B cell (primary cell): ENCODE results near the gene POMT1. TPM values are rescaled to one million over a fixed set of nuclear protein-coding genes. Genes with fewer than 3 reads are reported as not detected.

Experiments
- ATAC-seq: fragments of 200-7000 bp; cut with Tn5 transposase; one replicate; pipeline ENCODE4 v1.10.0; 2021; ENCODE audit warnings: low read depth, mild to moderate bottlenecking, moderate number of reproducible peaks, moderate library complexity
- CTCF ChIA-PET: fragments of 350-600 bp; sonication (Branson Sonifier 250); formaldehyde crosslinking; loops from one replicate; lab custom pipeline; 2021; ENCODE audit warnings: antibody characterized with exemption, inconsistent platforms; lab: Charles Lee
- POLR2A ChIA-PET: fragments of 350-600 bp; sonication (Branson Sonifier 250); formaldehyde crosslinking; loops from one replicate; lab custom pipeline; 2021; ENCODE audit warnings: antibody characterized with exemption; lab: Charles Lee
- DNase-seq: peaks from one replicate; pipeline ENCODE4 v3.0.0; 2013
- H2AFZ ChIP-seq: 2 replicates; pipeline ENCODE4 v1.6.1; 2012; ENCODE audit warnings: mild to moderate bottlenecking, low read depth, low read length; ENCODE audit not compliant: insufficient read depth, poor library complexity, severe bottlenecking
- H3K27ac ChIP-seq, 2 donors: 1 replicate in 1 of 2; 2 replicates in 1 of 2; pipeline ENCODE4 v1.5.1; 2012 to 2013; ENCODE audit warnings: low read length in 2 of 2, mild to moderate bottlenecking in 2 of 2, moderate library complexity in 1 of 2
- H3K27me3 ChIP-seq, 4 experiments: fragments of 200-600 bp in 1 of 4; sonication (generic) in 1 of 4; replicated peaks in 1 of 4; 1 replicate in 2 of 4; 2 replicates in 2 of 4; pipeline versions ENCODE4 v1.6.1 to v1.7.0; 2013 to 2016; ENCODE audit warnings: low read length in 3 of 4, mild to moderate bottlenecking in 2 of 4, mixed read lengths in 1 of 4, moderate library complexity in 1 of 4; ENCODE audit not compliant: insufficient read depth in 4 of 4, control insufficient read depth in 3 of 4; ENCODE audit errors: control extremely low read depth in 1 of 4
- H3K36me3 ChIP-seq, 2 experiments: replicated peaks in 1 of 2; 1 replicate in 1 of 2; 2 replicates in 1 of 2; pipeline versions ENCODE4 v1.6.1 to v1.7.1; 2013; ENCODE audit warnings: low read length in 1 of 2; ENCODE audit not compliant: insufficient read depth in 2 of 2, control insufficient read depth in 1 of 2; ENCODE audit errors: control extremely low read depth in 1 of 2, extremely low read depth in 1 of 2
- H3K4me1 ChIP-seq, 2 donors: fragments of 200-600 bp in 1 of 2; sonication (generic) in 1 of 2; 1 replicate in 1 of 2; 2 replicates in 1 of 2; pipeline versions ENCODE4 v1.5.1 to v1.6.1; 2013 to 2017; ENCODE audit warnings: low read length in 2 of 2; ENCODE audit not compliant: control insufficient read depth in 2 of 2, insufficient read depth in 2 of 2
- H3K4me2 ChIP-seq: replicated peaks from 2 replicates; pipeline ENCODE3; 2012; ENCODE audit warnings: mild to moderate bottlenecking, low read depth, low read length; ENCODE audit not compliant: poor library complexity, severe bottlenecking
- H3K4me3 ChIP-seq, 5 experiments: fragments of 200-600 bp in 1 of 5; sonication (generic) in 1 of 5; 1 replicate in 3 of 5; 2 replicates in 2 of 5; pipeline versions ENCODE4 v1.5.1 to v1.7.0; 2011 to 2016; ENCODE audit warnings: low read length in 4 of 5, mild to moderate bottlenecking in 4 of 5, low read depth in 2 of 5, control low read depth in 1 of 5, moderate library complexity in 1 of 5; ENCODE audit not compliant: insufficient read depth in 1 of 5; ENCODE audit errors: control extremely low read depth in 1 of 5, extremely low read depth in 1 of 5
- H3K79me2 ChIP-seq: fragments of 200-600 bp; sonication (generic); one replicate; pipeline ENCODE4 v1.6.0; 2016; ENCODE audit warnings: low read length; ENCODE audit not compliant: control insufficient read depth, insufficient read depth
- H3K9ac ChIP-seq: fragments of 200-600 bp; sonication (generic); 2 replicates; pipeline ENCODE4 v1.6.1; 2017; ENCODE audit warnings: mild to moderate bottlenecking, low read length, moderate library complexity
- H3K9me3 ChIP-seq, 3 donors: one replicate each; pipeline versions ENCODE4 v1.6.1 to v1.7.1; 2013; ENCODE audit warnings: low read length in 2 of 3; ENCODE audit not compliant: control insufficient read depth in 2 of 3, insufficient read depth in 1 of 3; ENCODE audit errors: control extremely low read depth in 1 of 3
- H4K20me1 ChIP-seq: 2 replicates; pipeline ENCODE4 v1.6.0; 2012; ENCODE audit warnings: mild to moderate bottlenecking, low read length; ENCODE audit not compliant: insufficient read depth, control insufficient read depth, poor library complexity, severe bottlenecking
- H3K27ac Mint-ChIP-seq: one replicate; pipeline ENCODE4 v1.8.0; 2021; ENCODE audit warnings: mixed read lengths
- H3K27me3 Mint-ChIP-seq: one replicate; pipeline ENCODE4 v1.8.0; 2021; ENCODE audit warnings: mixed read lengths
- H3K4me1 Mint-ChIP-seq: one replicate; pipeline ENCODE4 v1.8.0; 2021; ENCODE audit warnings: mixed read lengths
- H3K4me3 Mint-ChIP-seq: one replicate; pipeline ENCODE4 v1.8.0; 2021; ENCODE audit warnings: mixed read lengths
- H3K9me3 Mint-ChIP-seq: one replicate; pipeline ENCODE4 v1.8.0; 2022; ENCODE audit warnings: mixed read lengths; ENCODE audit not compliant: insufficient read depth
- CTCF ChIP-seq: fragments of 200-600 bp; IDR thresholded peaks from one replicate; pipeline ENCODE4 v1.8.0; 2022; ENCODE audit warnings: antibody characterized with exemption, mild to moderate bottlenecking
- EZH2 ChIP-seq: IDR thresholded peaks from 2 replicates; pipeline ENCODE4 v1.6.1; 2012; ENCODE audit warnings: borderline replicate concordance, low read depth, mild to moderate bottlenecking, moderate library complexity, low read length; ENCODE audit not compliant: insufficient read depth, poor library complexity, severe bottlenecking
- WGBS: methylation state at CpG from one replicate; pipeline ENCODE4 v1.1.5; 2013; ENCODE audit warnings: missing lambda C conversion rate; ENCODE audit not compliant: insufficient coverage; 5-methylcytosine and 5-hydroxymethylcytosine counted together
- intact Hi-C: fragments of 100-400 bp; cut with micrococcal nuclease; formaldehyde crosslinking; loops from one replicate; pipeline ENCODE4 v1.10.0; 2022
- polyA plus RNA-seq: library from polyadenylated mRNA; depleted of rRNA; stranded (reverse); fragments of >200 nt; gene quantifications from 2 replicates; pipeline ENCODE4 v1.2.3, GENCODE V29; 2012
- total RNA-seq, 2 donors: library from RNA; stranded (reverse); fragments of 120-200 nt in 1 of 2; gene quantifications; 1 replicate in 1 of 2; 2 replicates in 1 of 2; pipeline versions ENCODE4 v1.2.3 to v1.2.4, GENCODE V29; 2013 to 2022

The POMT1 gene
- total and polyA plus RNA-seq, 2 donors (not counting 1 experiment from before 2014, with no cell fraction given) = 41.9 to 42.0 TPM

GRCh38 chr9:131492070-131492469 lies 10.6 kb upstream of the POMT1 start:
- Histone ChIP-seq H3K4me2 (no peak overlapping the region), H3K4me3 (no peak overlapping the region), H3K27ac (no peak overlapping the region), H2AFZ (no peak overlapping the region), H3K79me2 (peaks cover 23% of the 10 kb centered on the region), H4K20me1 (peaks cover 87% of the 10 kb centered on the region), H3K9me3 (no peaks in the 10 kb centered on the region), H3K36me3 (peaks cover 12 to 98% of the 10 kb centered on the region in 2 experiments), H3K27me3 (no peaks in the 10 kb centered on the region), H3K4me1 (no peaks in the 10 kb centered on the region), H3K9ac (no peak overlapping the region)
- no peak for ATAC-seq
- 92% methylated on average over 6 of the region's 6 CpGs for WGBS
- no peak for DNase-seq
- CTCF ChIA-PET = interaction anchor here (0.8 kb wide), 1 partner anchor 29 kb away, joined by 4 read pairs; no protein-coding TSS in a partner anchor
- TF ChIP-seq CTCF (no peak), EZH2 (no peak)
- POLR2A ChIA-PET = no interaction called here
- no peak overlapping the region for H3K4me3 Mint-ChIP-seq
- no peak overlapping the region for H3K27ac Mint-ChIP-seq
- no peaks in the 10 kb centered on the region for H3K27me3 Mint-ChIP-seq
- no peaks in the 10 kb centered on the region for H3K9me3 Mint-ChIP-seq
- H3K4me1 Mint-ChIP-seq = no peaks in the 10 kb centered on the region
- intact Hi-C loops = no loop called here

DNA sequence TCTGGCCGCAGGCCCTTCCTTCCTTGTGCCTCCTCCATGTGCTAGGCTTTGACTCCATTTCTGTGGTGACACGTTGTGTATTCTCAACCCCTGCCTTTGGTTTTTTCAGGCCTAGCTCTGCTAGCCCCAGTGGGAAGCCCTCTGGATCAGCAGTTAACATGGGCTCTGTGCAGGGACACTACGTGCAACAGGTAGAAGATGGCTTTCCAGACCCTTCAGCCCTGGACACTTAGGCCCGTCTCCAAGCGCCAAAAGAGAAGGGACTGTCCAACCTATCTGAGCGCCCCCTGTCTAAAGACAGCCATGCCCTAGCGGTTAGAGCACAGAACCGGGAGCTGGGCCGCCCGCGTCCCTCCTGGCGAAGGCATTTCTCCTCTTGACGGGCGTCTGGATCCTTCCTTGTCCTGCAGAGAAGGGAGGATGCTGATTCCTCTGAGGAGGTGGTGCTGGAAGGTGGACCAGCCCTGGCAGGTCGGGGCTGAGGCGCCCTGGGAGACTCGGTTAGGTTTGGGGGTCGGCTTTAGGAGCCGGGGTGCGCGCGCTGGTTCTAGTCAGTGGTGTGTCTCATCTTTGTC lies 8.3 kb upstream of the POMT1 start:
- CTCF ChIA-PET = no interaction called here
- TF ChIP-seq CTCF = no peak
- no peak for TF ChIP-seq EZH2
- no peaks in the 10 kb centered on the region for H3K4me1 ChIP-seq
- Mint-ChIP-seq H3K9me3 (no peaks in the 10 kb centered on the region), H3K27me3 (no peaks in the 10 kb centered on the region), H3K4me3 (no peak overlapping the region), H3K4me1 (no peaks in the 10 kb centered on the region), H3K27ac (no peak overlapping the region)
- POLR2A ChIA-PET = no interaction called here
- H3K9me3 ChIP-seq = no peaks in the 10 kb centered on the region
- peaks cover 19% of the 10 kb centered on the region for H3K79me2 ChIP-seq
- WGBS = 96% methylated on average over 18 of the region's 22 CpGs
- no peak overlapping the region for H3K4me2 ChIP-seq
- H3K27ac ChIP-seq = no peak overlapping the region
- DNase-seq (no peak), ATAC-seq (no peak)
- H3K4me3 ChIP-seq = no peak overlapping the region
- H3K9ac ChIP-seq = no peak overlapping the region
- no peak overlapping the region for H2AFZ ChIP-seq
- H4K20me1 ChIP-seq = peaks cover 89% of the 10 kb centered on the region
- intact Hi-C loops = no loop called here
- H3K36me3 ChIP-seq = peaks cover 11 to 96% of the 10 kb centered on the region in 2 experiments
- H3K27me3 ChIP-seq = no peaks in the 10 kb centered on the region
